Upper lobe of left lung (tissue), 4 donors: ENCODE results near the gene SH3PXD2A.

Experiments
- CTCF ChIP-seq, 6 experiments: fragments of 450-650 bp in 4 of 6; fragments of 200-600 bp in 2 of 6; sonication (generic) in 2 of 6; IDR thresholded peaks; one replicate each; pipeline ENCODE4 v1.5.1; 2016 to 2019; ENCODE audit warnings: antibody characterized with exemption in 6 of 6
- EP300 ChIP-seq, 4 donors: sonication (generic); formaldehyde crosslinking; IDR thresholded peaks; one replicate each; pipeline ENCODE4 v1.5.1; 2017; ENCODE audit warnings: antibody characterized with exemption in 4 of 4, control low read depth in 2 of 4
- POLR2A ChIP-seq, 4 donors: fragments of 450-650 bp; IDR thresholded peaks; one replicate each; pipeline ENCODE4 v1.5.1; 2016 to 2017; ENCODE audit warnings: antibody characterized with exemption in 4 of 4, mild to moderate bottlenecking in 2 of 4
- POLR2AphosphoS5 ChIP-seq, 2 donors: sonication (generic); formaldehyde crosslinking; IDR thresholded peaks; one replicate each; pipeline ENCODE4 v1.5.1; 2017; ENCODE audit warnings: antibody characterized with exemption in 2 of 2

DNA sequence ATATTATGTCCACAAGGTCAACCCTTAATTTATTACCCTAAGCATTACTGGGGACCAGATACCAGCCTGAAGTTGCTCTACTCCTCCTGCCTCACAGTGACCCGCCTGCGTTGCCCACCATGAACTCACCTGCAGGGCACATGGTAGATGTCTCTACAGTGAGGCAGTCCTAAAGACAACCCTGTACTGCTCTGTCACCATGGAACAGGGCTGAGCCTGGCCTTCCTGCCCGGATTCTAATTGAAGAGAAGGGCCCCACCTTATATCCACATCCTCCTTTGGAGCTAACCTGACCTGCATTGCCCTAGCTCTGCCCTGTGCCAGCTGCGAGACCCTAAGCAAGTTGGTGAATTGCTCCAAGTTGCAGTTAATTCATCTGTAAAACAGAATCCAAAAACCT lies 4.1 kb downstream of the SH3PXD2A start:
- TF ChIP-seq CTCF (IDR thresholded peaks at IDR 0.05) (no peak), EP300 (IDR thresholded peaks at IDR 0.05) (no peak), POLR2A (IDR thresholded peaks at IDR 0.05) (no peak), POLR2AphosphoS5 (IDR thresholded peaks at IDR 0.05) (no peak)
